Endodermal cell (in vitro differentiated cells): Measurements from ENCODE around the gene ZPR1. TPM values are rescaled to one million over a fixed set of nuclear protein-coding genes. Genes with fewer than 3 reads are reported as not detected.

Experiments
- DNase-seq: peaks from one replicate; pipeline ENCODE4 v3.0.0-alpha.2; 2017
- H3K27ac ChIP-seq: 2 replicates; pipeline ENCODE4 v1.5.1; 2013; ENCODE audit warnings: mild to moderate bottlenecking, low read depth, low read length, moderate library complexity
- H3K27me3 ChIP-seq: 2 replicates; pipeline ENCODE4 v1.6.1; 2013; ENCODE audit warnings: mild to moderate bottlenecking, low read length, moderate library complexity; ENCODE audit not compliant: insufficient read depth, control insufficient read depth, poor library complexity, severe bottlenecking
- H3K36me3 ChIP-seq: 2 replicates; pipeline ENCODE4 v1.7.0; 2013; ENCODE audit warnings: mild to moderate bottlenecking, low read length, moderate library complexity; ENCODE audit not compliant: control insufficient read depth, insufficient read depth
- H3K4me1 ChIP-seq: one replicate; pipeline ENCODE4 v1.7.0; 2013; ENCODE audit warnings: low read length; ENCODE audit not compliant: control insufficient read depth, insufficient read depth
- H3K4me3 ChIP-seq: 2 replicates; pipeline ENCODE4 v1.5.1; 2013; ENCODE audit warnings: mild to moderate bottlenecking, low read length, moderate library complexity
- H3K9ac ChIP-seq: 2 replicates; pipeline ENCODE4 v1.6.1; 2013; ENCODE audit warnings: mild to moderate bottlenecking, low read length, moderate library complexity; ENCODE audit not compliant: poor library complexity, severe bottlenecking; ENCODE audit errors: extremely low read depth
- H3K9me3 ChIP-seq: 2 replicates; pipeline ENCODE4 v1.6.1; 2013; ENCODE audit warnings: mild to moderate bottlenecking, low read length, moderate library complexity; ENCODE audit not compliant: control insufficient read depth
- H3K27ac Mint-ChIP-seq: 2 replicates; pipeline ENCODE4 v1.8.0; 2020; ENCODE audit warnings: mixed read lengths
- H3K27me3 Mint-ChIP-seq: 2 replicates; pipeline ENCODE4 v1.8.0; 2021; ENCODE audit warnings: mild to moderate bottlenecking, mixed read lengths; ENCODE audit not compliant: insufficient read depth
- H3K36me3 Mint-ChIP-seq: 2 replicates; pipeline ENCODE4 v1.8.0; 2020; ENCODE audit warnings: low read depth, mixed read lengths
- H3K4me1 Mint-ChIP-seq: 2 replicates; pipeline ENCODE4 v1.8.0; 2020; ENCODE audit warnings: mixed read lengths
- H3K4me3 Mint-ChIP-seq: 2 replicates; pipeline ENCODE4 v1.8.0; 2020; ENCODE audit warnings: mild to moderate bottlenecking, moderate library complexity, mixed read lengths
- H3K9me3 Mint-ChIP-seq: 2 replicates; pipeline ENCODE4 v1.8.0; 2020; ENCODE audit warnings: mild to moderate bottlenecking, mixed read lengths
- CTCF ChIP-seq: fragments of 200-600 bp; sonication (generic); conservative IDR thresholded peaks from 2 replicates; pipeline ENCODE4 v1.5.0; 2021; ENCODE audit warnings: antibody characterized with exemption, mild to moderate bottlenecking
- WGBS, 2 experiments: methylation state at CpG; one replicate each; pipeline versions ENCODE4 v1.1.5 to v1.1.7; 2013; ENCODE audit warnings: missing lambda C conversion rate in 2 of 2, mixed read lengths in 1 of 2; ENCODE audit not compliant: insufficient coverage in 1 of 2, insufficient read length in 1 of 2; 5-methylcytosine and 5-hydroxymethylcytosine counted together
- total RNA-seq, 2 donors: library from RNA; stranded (reverse); fragmentation: NEBNext Ultra II Directional in 1 of 2; extraction: Animal tissue kit (Norgen Biotek cat#: 25700) in 1 of 2; gene quantifications; 2 replicates in 1 of 2; 3 replicates in 1 of 2; pipeline ENCODE4 v1.2.1, GENCODE V29; 2021

The ZPR1 gene
- total RNA-seq, 2 donors from 2014 or later = 59.2 to 63.4 TPM

- H3K27ac ChIP-seq = no peak overlapping the region
- no peaks in the 10 kb centered on the region for H3K4me1 ChIP-seq
- H3K4me3 ChIP-seq = no peak overlapping the region
- Mint-ChIP-seq H3K4me3 (no peak overlapping the region), H3K36me3 (no peaks in the 10 kb centered on the region), H3K27me3 (peaks cover 3% of the 10 kb centered on the region), H3K4me1 (peaks cover 2% of the 10 kb centered on the region), H3K27ac (no peak overlapping the region), H3K9me3 (no peaks in the 10 kb centered on the region)
- no peaks in the 10 kb centered on the region for H3K36me3 ChIP-seq
- H3K27me3 ChIP-seq = no peaks in the 10 kb centered on the region
- WGBS, 2 experiments = 90 to 95% methylated on average over 2 to 5 of the region's 5 CpGs
- H3K9me3 ChIP-seq = no peaks in the 10 kb centered on the region
- TF ChIP-seq CTCF = no peak
- DNase-seq = no peak
- H3K9ac ChIP-seq = no peak overlapping the region
Observed at GRCh38 chr11:116797816-116798215, 10.0 kb upstream of the ZPR1 start.

GRCh38 chr11:116796548-116796947 is 8.7 kb upstream of the ZPR1 start:
- WGBS, 2 experiments = 100% methylated on average over 1 of the region's 1 CpG; no CpG with 5 or more reads in 1 of the 2 experiments

GRCh38 chr11:116794851-116795250 is 7.0 kb upstream of the ZPR1 start:
- Mint-ChIP-seq H3K27me3 (peaks cover 13% of the 10 kb centered on the region), H3K27ac (no peak overlapping the region), H3K4me1 (peaks cover 8% of the 10 kb centered on the region), H3K4me3 (no peak overlapping the region), H3K36me3 (no peaks in the 10 kb centered on the region), H3K9me3 (no peaks in the 10 kb centered on the region)
- Histone ChIP-seq H3K9ac (no peak overlapping the region), H3K36me3 (no peaks in the 10 kb centered on the region), H3K4me1 (no peaks in the 10 kb centered on the region), H3K9me3 (no peaks in the 10 kb centered on the region), H3K4me3 (no peak overlapping the region), H3K27me3 (peaks cover 6% of the 10 kb centered on the region), H3K27ac (no peak overlapping the region)
- WGBS, 2 experiments = 83 to 87% methylated on average over 2 of the region's 2 CpGs
- no peak for DNase-seq
- TF ChIP-seq CTCF = no peak

More at GRCh38 chr11:116796548-116796947, 8.7 kb upstream of the ZPR1 start:
- DNase-seq = no peak
- Histone ChIP-seq H3K9ac (no peak overlapping the region), H3K36me3 (no peaks in the 10 kb centered on the region), H3K4me1 (no peaks in the 10 kb centered on the region), H3K27ac (no peak overlapping the region), H3K27me3 (no peaks in the 10 kb centered on the region), H3K4me3 (no peak overlapping the region), H3K9me3 (no peaks in the 10 kb centered on the region)
- no peak for TF ChIP-seq CTCF
- no peaks in the 10 kb centered on the region for H3K36me3 Mint-ChIP-seq
- peaks cover 5% of the 10 kb centered on the region for H3K4me1 Mint-ChIP-seq
- H3K4me3 Mint-ChIP-seq = no peak overlapping the region
- no peaks in the 10 kb centered on the region for H3K9me3 Mint-ChIP-seq
- no peak overlapping the region for H3K27ac Mint-ChIP-seq
- H3K27me3 Mint-ChIP-seq = peaks cover 2% of the 10 kb centered on the region
